SU-DHL-6 (cell line): ENCODE data around the gene NPM1.
"Not testable (repeated sequence)": the region's sequence is repeated elsewhere in the genome, so short reads cannot be mapped to it uniquely, and the experiment has no call there.

Experiments used
- H2AFZ ChIP-seq: fragments of 200-600 bp; sonication (generic); 2 replicates; pipeline ENCODE4 v1.6.1; 2014; ENCODE audit warnings: low read depth, mild to moderate bottlenecking, moderate library complexity, mixed read lengths, antibody characterized with exemption, low read length; ENCODE audit not compliant: severe bottlenecking
- H3F3A ChIP-seq: fragments of 200-600 bp; shearing (Covaris generic); 2 replicates; pipeline ENCODE4 v1.6.0; 2016; ENCODE audit warnings: antibody characterized with exemption, mild to moderate bottlenecking; ENCODE audit not compliant: insufficient read depth
- H3K27ac ChIP-seq: fragments of 200-600 bp; sonication (generic); 2 replicates; pipeline ENCODE4 v1.5.1; 2016; ENCODE audit warnings: low read depth, mild to moderate bottlenecking, low read length, moderate library complexity, mixed read lengths
- H3K27me3 ChIP-seq: fragments of 200-600 bp; sonication (generic), shearing (Covaris generic); 2 replicates; pipeline ENCODE4 v1.6.0; 2014; ENCODE audit warnings: mild to moderate bottlenecking, low read length
- H3K36me3 ChIP-seq: fragments of 200-600 bp; sonication (generic); 2 replicates; pipeline ENCODE4 v1.6.1; 2014; ENCODE audit warnings: mild to moderate bottlenecking, low read length, mixed read lengths
- H3K4me2 ChIP-seq: fragments of 300-600, 200-600 bp; shearing (Covaris generic), sonication (generic); 2 replicates; pipeline ENCODE4 v1.6.0; 2014; ENCODE audit warnings: low read length, low read depth, mild to moderate bottlenecking; ENCODE audit not compliant: poor library complexity, severe bottlenecking
- H3K4me3 ChIP-seq: fragments of 200-600 bp; sonication (generic); 2 replicates; pipeline ENCODE4 v1.5.1; 2014; ENCODE audit warnings: antibody characterized with exemption, low read length, mild to moderate bottlenecking, mixed read lengths; ENCODE audit not compliant: insufficient read depth, poor library complexity, severe bottlenecking
- H3K79me2 ChIP-seq: fragments of 200-600 bp; sonication (generic); 2 replicates; pipeline ENCODE4 v1.6.1; 2014; ENCODE audit warnings: mild to moderate bottlenecking, low read length, moderate library complexity; ENCODE audit not compliant: insufficient read depth
- H3K9ac ChIP-seq: fragments of 200-600 bp; sonication (generic); 2 replicates; pipeline ENCODE4 v1.7.0; 2014; ENCODE audit warnings: mild to moderate bottlenecking, low read length
- H3K9me2 ChIP-seq: fragments of 200-600 bp; sonication (generic); replicated peaks from 2 replicates; pipeline ENCODE4 v1.6.1; 2014; ENCODE audit warnings: low read length; ENCODE audit not compliant: insufficient read depth
- H3K9me3 ChIP-seq: fragments of 200-600 bp; sonication (generic); 2 replicates; pipeline ENCODE4 v1.6.1; 2014; ENCODE audit warnings: low read length, mixed read lengths; ENCODE audit not compliant: insufficient read depth
- H4K20me1 ChIP-seq: fragments of 200-600 bp; sonication (generic); 2 replicates; pipeline ENCODE4 v1.6.1; 2014; ENCODE audit warnings: low read depth, mild to moderate bottlenecking, antibody characterized with exemption, low read length, moderate library complexity, mixed read lengths
- EZH2phosphoT487 ChIP-seq: fragments of 200-600 bp; sonication (generic), shearing (Covaris generic); conservative IDR thresholded peaks from 2 replicates; pipeline ENCODE4 v1.6.1; 2018; ENCODE audit warnings: mild to moderate bottlenecking, antibody characterized with exemption, low read length, moderate library complexity, mixed read lengths
- TF ChIP-seq, protein P1 (sequence below): fragments of 200-600 bp; sonication (generic); IDR thresholded peaks from one replicate; pipeline ENCODE4 v1.5.1; 2017; ENCODE audit warnings: antibody characterized with exemption, mild to moderate bottlenecking, low read length, moderate library complexity; ENCODE audit not compliant: insufficient read depth, poor library complexity, severe bottlenecking

NPM1 gene

DNA sequence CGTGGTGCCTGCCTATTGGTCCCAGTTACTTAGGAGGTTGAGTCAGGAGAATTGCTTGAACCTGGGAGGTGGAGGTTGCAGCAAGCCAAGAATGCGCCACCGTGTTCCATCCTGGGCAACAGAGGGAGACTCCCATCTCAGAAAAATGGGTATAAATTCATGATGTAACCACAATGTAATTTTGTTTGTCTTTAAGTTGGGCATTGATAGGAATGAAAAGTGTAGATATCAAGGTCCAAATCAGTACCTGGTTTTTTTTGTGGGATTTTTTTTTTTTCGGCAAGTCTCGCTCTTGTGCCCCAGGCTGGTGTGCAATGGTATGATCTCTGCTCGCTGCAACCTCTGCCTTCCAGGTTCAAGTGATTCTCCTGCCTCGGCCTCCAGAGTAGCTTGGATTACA, 7.4 kb downstream of the NPM1 start:
- no peaks in the 10 kb centered on the region for H3K9me3 ChIP-seq
- no peak for TF ChIP-seq EZH2phosphoT487
- TF ChIP-seq, protein P1, sequence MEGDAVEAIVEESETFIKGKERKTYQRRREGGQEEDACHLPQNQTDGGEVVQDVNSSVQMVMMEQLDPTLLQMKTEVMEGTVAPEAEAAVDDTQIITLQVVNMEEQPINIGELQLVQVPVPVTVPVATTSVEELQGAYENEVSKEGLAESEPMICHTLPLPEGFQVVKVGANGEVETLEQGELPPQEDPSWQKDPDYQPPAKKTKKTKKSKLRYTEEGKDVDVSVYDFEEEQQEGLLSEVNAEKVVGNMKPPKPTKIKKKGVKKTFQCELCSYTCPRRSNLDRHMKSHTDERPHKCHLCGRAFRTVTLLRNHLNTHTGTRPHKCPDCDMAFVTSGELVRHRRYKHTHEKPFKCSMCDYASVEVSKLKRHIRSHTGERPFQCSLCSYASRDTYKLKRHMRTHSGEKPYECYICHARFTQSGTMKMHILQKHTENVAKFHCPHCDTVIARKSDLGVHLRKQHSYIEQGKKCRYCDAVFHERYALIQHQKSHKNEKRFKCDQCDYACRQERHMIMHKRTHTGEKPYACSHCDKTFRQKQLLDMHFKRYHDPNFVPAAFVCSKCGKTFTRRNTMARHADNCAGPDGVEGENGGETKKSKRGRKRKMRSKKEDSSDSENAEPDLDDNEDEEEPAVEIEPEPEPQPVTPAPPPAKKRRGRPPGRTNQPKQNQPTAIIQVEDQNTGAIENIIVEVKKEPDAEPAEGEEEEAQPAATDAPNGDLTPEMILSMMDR = no peak
- no peak overlapping the region for H3K27ac ChIP-seq
- H3K36me3 ChIP-seq = peaks cover 67% of the 10 kb centered on the region
- no peak overlapping the region for H2AFZ ChIP-seq
- peaks cover 100% of the 10 kb centered on the region for H3K79me2 ChIP-seq
- no peaks in the 10 kb centered on the region for H3K27me3 ChIP-seq
- H3K4me3 ChIP-seq = no peak overlapping the region
- H4K20me1 ChIP-seq = peaks cover 94% of the 10 kb centered on the region
- H3K4me2 ChIP-seq = no peak overlapping the region
- H3K9ac ChIP-seq = no peak overlapping the region
- no peaks in the 10 kb centered on the region for H3K9me2 ChIP-seq
- peaks cover 32% of the 10 kb centered on the region for H3F3A ChIP-seq

DNA sequence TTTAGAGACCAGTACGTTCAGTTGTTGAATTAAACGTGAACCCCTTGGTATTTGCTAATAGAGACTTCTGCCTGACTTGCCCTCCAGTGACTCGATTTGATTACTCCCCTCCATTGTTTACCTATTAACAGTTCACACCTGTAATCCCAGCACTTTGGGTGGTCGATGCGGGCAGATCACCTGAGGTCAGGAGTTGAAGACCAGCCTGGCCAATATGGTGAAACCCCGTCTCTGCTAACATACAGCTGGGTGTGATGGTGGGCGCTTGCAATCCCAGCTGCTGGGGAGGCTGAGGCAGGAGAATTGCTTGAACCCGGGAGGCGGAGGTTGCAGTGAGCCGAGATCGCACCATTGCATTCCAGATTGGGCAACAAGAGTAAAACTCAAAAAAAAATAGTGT, 8.9 kb downstream of the NPM1 start:
- not testable (repeated sequence) for H3K9ac ChIP-seq, H3K27ac ChIP-seq, H2AFZ ChIP-seq, H3K9me3 ChIP-seq, H3K27me3 ChIP-seq, H3K4me2 ChIP-seq, H3K4me3 ChIP-seq, H3K9me2 ChIP-seq
- peaks cover 91% of the 10 kb centered on the region for H4K20me1 ChIP-seq
- H3F3A ChIP-seq = peaks cover 24% of the 10 kb centered on the region
- peaks cover 63% of the 10 kb centered on the region for H3K36me3 ChIP-seq
- H3K79me2 ChIP-seq = peaks cover 99% of the 10 kb centered on the region

DNA sequence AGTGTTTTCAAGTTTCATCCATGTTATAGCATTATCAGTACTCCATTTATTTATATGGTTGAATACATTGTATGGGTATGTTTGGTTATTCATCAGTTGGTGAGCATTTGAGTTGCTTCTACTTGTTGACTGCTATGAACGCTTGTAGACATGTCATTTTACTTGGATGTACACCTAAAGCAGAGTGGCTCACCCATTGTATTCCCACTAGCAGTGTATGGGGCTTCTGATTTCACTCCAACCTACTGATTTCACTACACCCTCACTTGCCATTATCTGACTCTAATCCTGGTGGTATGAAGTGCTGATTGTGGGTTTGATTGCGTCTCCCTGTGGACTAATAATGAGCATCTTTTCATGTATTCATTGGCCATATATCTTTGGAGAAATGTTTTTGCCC, 9.5 kb downstream of the NPM1 start:
- Histone ChIP-seq H3K27ac (no peak overlapping the region), H3K4me3 (no peak overlapping the region), H3K9me3 (no peaks in the 10 kb centered on the region), H3K36me3 (peaks cover 64% of the 10 kb centered on the region), H3K4me2 (no peak overlapping the region), H4K20me1 (peaks cover 88% of the 10 kb centered on the region), H3K27me3 (no peaks in the 10 kb centered on the region), H3K9me2 (no peaks in the 10 kb centered on the region), H3K9ac (no peak overlapping the region), H3K79me2 (peaks cover 95% of the 10 kb centered on the region), H2AFZ (no peak overlapping the region), H3F3A (peaks cover 19% of the 10 kb centered on the region)
- TF ChIP-seq EZH2phosphoT487 = no peak
- TF ChIP-seq, protein P1 = no peak

DNA sequence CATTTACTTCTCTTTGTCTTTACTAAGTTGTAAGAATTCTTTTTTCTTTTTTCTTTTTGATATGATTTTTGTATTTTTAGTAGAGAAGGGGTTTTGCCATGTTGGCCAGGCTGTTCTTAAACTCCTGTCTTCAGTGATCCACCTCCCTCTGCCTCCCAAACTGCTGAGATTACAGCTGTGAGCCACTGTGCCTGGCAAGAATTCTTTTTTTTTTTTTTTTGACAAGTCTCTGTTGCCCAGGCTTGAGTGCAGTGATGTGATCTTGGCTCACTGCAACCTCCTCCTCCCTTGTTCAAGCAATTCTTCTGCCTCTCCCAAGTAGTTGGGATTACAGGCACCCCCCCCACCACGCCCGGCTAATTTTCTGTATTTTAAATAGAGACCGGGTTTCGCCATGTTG, 9.9 kb downstream of the NPM1 start:
- Histone ChIP-seq H3K9ac (no peak overlapping the region), H3K79me2 (peaks cover 91% of the 10 kb centered on the region), H3K4me2 (no peak overlapping the region), H3K9me3 (no peaks in the 10 kb centered on the region), H3K36me3 (peaks cover 60% of the 10 kb centered on the region), H3F3A (peaks cover 15% of the 10 kb centered on the region), H3K9me2 (no peaks in the 10 kb centered on the region), H3K27ac (no peak overlapping the region), H2AFZ (no peak overlapping the region), H3K4me3 (no peak overlapping the region), H3K27me3 (no peaks in the 10 kb centered on the region), H4K20me1 (peaks cover 84% of the 10 kb centered on the region)
- TF ChIP-seq, protein P1 = no peak
- TF ChIP-seq EZH2phosphoT487 = no peak

DNA sequence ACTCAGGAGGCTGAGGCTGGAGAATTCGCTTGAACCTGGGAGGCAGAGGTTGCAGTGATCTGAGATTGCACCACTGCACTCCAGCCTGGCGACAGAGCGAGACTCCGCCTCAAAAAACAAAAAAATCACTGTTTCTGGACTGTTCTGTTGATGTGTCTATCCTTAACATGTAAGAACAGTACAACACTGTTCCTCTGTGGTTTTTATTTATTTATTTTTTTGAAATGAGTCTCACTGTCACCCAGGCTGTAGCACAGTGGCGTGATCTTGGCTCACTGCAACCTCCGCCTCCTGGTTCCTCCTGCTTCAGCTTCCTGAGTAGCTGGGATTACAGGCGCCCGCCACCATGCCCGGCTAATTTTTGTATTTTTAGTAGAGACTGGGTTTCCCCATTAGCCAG, 11.0 kb downstream of the NPM1 start:
- peaks cover 80% of the 10 kb centered on the region for H3K79me2 ChIP-seq
- H3K27me3 ChIP-seq, H3K4me2 ChIP-seq, H3K4me3 ChIP-seq, H3F3A ChIP-seq, H3K9me3 ChIP-seq, H2AFZ ChIP-seq, H3K27ac ChIP-seq, H3K9me2 ChIP-seq, H3K9ac ChIP-seq: not testable (repeated sequence)
- H4K20me1 ChIP-seq = peaks cover 74% of the 10 kb centered on the region
- peaks cover 49% of the 10 kb centered on the region for H3K36me3 ChIP-seq
